Measurements from ENCODE around the gene IL1A.

GRCh38 chr2:112795774-112796173 is 11.5 kb upstream of the IL1A start:
- TF ChIP-seq, protein P1, sequence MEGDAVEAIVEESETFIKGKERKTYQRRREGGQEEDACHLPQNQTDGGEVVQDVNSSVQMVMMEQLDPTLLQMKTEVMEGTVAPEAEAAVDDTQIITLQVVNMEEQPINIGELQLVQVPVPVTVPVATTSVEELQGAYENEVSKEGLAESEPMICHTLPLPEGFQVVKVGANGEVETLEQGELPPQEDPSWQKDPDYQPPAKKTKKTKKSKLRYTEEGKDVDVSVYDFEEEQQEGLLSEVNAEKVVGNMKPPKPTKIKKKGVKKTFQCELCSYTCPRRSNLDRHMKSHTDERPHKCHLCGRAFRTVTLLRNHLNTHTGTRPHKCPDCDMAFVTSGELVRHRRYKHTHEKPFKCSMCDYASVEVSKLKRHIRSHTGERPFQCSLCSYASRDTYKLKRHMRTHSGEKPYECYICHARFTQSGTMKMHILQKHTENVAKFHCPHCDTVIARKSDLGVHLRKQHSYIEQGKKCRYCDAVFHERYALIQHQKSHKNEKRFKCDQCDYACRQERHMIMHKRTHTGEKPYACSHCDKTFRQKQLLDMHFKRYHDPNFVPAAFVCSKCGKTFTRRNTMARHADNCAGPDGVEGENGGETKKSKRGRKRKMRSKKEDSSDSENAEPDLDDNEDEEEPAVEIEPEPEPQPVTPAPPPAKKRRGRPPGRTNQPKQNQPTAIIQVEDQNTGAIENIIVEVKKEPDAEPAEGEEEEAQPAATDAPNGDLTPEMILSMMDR (IDR thresholded peaks at IDR 0.05; ENCODE audit: insufficient read depth, low read depth, low read length), result no peak
- no peak for TF ChIP-seq EZH2 (IDR thresholded peaks at IDR 0.05; ENCODE audit: insufficient read depth, low read length)

Data from astrocyte (in vitro differentiated cells and primary cell).